SW 1271 (cell line): ENCODE data around the gene PRSS12.

Source experiments
- DNase-seq, 2 experiments: peaks; one replicate each; lab custom pipeline; 2025; lab: John Stamatoyannopoulos, UW

Gene PRSS12

DNA sequence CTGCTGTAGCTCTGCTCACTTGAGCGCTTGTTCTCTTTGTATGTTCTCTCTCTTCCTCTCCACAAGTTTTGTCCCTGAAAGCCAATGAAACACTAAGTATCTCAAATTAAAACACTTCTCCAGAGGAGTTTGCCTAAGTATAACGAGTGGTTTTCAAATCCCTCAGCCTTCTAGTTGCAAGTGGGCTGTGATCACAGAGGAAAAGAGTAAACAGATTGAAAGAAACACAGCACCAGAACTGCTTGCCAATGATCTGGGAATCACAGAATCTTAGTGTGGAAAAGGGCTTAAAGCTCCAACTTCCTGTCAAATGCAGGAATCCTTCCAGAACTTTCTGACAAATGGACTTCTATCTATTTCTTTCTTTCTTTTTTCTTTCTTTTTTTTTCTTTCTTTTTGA lies 4.8 kb upstream of the PRSS12 start:
- DNase-seq, result no peak

- DNase-seq, result no peak
These were observed 3.9 kb upstream of the PRSS12 start for GRCh38 chr4:118356731-118357130.

DNA sequence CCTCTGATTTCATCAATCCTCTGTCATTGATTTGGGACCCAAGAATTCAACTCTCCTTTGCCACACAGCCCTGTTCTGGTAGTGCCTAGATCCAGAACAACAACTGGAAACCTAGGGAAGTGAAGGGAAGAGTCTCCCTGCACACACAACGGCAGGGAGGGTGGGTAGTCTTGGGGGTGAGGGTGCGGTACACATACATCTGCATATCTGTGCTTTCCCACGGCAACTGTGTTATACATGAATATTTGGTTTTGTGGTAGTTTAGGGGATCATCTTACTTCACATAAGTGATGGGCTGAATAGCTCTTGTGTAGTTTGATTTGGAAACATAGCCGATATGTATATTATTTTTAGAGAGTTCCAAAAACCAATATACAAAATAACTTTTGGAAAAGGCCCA lies 3.3 kb upstream of the PRSS12 start:
- no peak for DNase-seq

GRCh38 chr4:118354913-118355312 lies 2.1 kb upstream of the PRSS12 start:
- DNase-seq, result no peak

GRCh38 chr4:118353534-118354030 lies 779 bp upstream of the PRSS12 start:
- no peak for DNase-seq

DNA sequence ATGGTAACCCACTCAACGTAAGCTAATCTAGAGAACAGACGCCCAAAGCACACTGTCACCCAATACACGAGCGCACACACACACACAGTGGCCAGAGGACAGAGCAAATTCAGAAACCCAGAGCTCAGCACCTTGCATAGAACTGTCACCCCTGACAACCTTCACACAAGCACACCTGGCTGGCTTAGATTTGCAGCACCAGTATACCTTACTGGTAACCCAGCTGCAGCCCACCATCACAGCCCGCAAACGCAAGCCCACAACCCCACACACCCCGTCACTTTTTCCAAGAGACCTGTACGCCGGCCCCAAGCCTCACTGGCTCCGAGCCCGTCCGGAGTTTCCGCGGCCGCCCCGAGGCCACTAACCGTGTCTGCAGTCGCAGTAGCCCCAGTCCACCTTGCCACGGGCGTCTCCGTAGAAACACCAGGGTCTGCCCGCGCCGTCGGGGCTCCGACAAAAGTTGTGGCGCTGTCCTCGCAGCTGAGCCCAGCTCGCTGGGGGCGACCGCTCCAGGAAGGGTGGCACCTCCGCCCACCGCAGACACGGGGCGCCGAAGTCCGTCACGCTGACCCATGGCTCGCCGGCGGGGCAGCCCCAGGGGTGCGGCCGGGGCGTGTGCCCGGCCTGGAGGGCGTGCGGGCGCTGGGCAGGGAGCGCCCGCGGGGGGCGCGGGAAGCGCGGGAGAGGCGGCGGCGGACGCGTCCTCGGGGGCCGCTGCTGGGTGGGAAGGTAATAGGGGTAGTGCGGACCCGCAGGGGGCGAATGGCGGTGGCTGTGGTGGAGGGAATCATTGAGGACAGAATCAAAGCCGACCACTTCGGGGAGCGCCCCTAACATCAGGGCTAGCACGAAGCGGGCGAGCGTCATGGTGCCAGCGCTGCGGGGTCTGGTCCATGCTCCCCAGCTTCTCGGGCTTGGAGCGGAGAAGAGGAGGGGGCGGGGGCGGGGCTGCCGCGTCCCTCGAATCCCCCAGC lies 664 bp downstream of the PRSS12 start:
- no peak for DNase-seq

DNA sequence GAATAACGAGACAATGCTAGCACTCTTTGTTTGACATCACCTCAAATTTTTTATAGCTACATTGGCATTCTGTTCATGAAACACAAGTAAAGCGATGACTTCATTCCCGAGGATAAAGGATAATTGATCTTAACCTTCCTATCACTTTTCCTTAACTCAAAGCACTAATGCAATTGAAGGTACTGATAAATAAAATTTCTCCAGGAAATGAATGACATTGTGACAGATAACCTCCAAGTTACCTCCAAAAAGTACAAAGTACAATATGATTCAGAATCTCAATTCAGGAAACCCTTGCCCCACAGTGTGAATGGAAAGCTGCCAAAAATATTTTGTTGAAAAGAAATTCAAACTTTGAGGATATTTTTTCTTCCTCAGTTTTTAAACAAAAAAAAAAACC lies 1.8 kb downstream of the PRSS12 start:
- DNase-seq, result no peak

GRCh38 chr4:118348886-118349285 lies 3.9 kb downstream of the PRSS12 start:
- no peak for DNase-seq

DNA sequence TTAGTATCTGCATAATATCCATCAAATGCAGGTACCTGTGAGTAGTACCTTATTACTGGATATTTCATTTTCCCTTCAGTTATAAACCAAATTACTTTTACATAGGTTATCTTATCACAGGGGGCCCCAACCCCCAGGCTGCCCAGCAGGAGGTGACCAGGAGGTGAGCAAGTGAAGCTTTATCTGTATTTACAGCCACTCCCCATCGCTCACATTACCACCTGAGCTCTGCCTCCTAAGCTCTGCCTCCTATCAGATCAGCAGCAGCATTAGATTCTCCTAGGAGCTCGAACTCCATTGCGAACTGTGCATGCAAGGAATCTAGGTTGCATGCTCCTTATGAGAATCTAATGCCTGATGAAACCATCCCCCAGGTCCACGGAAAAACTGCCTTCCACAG lies 6.3 kb downstream of the PRSS12 start:
- DNase-seq, result no peak

DNA sequence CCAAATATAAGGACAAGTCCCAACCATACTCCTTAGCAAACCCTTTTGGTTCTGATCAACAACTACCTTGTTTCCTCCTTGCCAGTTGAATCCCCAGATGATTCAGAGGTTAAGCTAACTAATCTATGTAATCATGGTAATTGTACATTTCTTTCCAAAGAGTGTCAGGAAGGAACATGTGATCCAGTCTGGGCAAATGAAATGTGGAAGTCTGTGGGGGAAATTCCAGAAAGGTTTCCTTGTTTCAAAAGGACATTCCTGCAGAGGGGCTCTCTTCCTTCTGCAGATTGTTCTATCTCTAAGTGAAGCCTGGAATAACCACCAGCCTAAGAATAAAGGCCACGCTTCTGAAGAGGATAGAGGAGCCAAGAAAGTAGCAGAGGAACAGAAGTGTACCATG lies 7.0 kb downstream of the PRSS12 start:
- DNase-seq, result no peak

DNA sequence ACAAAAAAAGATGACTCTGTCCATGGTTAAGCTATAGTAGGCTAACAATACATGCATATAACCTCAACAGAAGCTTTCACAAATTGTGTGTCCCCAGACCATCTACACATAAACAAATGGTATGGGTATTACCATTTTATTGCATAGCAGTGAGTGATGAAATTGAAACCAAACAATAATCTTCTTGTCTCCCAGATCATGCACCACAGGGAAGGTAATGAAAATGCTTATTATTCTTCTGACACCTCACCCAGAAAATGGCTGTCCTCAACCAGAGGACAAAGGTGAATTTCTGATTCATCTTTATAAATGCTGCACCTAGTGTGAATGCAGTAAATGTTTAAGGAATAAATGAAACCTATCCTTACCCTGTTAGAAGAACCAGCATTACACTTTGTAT lies 8.0 kb downstream of the PRSS12 start:
- DNase-seq, result no peak

- DNase-seq, result no peak
These were observed 9.3 kb downstream of the PRSS12 start for GRCh38 chr4:118343501-118343900.

- no peak for DNase-seq
These were observed 12.7 kb downstream of the PRSS12 start for GRCh38 chr4:118340109-118340508.

DNA sequence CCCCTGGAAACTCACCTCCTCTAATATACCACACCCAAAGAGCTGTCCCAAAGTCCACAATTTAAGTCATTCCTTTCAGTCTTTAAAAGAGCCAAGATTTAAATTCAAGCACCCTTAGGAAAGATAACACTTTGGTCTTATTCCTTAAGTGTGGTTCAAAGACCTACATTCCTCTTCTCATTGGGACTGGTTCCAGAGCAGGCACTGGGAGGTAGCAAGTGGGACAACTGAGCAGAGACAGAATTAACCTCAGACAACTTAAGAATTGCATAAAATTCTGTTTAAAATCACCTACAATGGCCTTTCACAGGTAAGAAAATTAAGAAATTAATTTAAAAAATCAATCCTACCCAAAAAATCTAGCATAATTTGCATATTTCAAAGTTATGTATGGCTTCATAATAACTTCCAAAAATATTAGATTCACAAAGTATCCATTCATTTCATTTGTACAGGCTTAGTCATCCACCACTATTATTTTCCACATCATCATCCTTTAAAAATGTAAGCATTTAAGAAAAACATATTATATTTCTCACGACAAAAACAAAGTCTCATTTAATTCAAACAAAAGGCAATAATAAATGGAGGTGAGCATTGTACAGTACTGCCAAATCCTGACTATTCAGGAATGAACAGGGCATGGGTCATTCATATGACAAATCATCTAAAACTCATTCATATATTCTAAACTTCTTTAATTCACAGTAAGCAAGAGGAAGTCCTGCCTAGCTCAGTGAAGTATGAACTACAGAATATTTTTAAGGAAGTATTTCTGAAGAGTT lies 13.6 kb downstream of the PRSS12 start:
- no peak for DNase-seq

DNA sequence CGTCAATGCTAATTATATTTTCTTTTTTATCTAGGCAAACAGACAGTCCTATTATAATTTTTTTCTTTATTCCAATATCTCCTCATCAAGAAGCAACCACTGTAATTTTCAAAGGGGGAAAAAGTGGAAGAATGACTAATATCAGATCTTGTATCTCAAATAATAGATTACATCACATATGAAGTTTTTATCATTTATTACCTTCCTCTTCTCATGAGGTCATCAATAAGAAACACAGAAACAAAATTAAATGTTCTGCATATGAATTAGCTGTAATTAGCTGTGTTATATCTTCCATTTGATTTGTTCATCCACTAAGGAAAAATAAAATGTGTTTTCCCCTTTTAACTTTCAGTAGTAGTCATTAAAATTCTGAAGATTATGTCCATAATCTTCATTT lies 14.3 kb downstream of the PRSS12 start:
- no peak for DNase-seq

DNA sequence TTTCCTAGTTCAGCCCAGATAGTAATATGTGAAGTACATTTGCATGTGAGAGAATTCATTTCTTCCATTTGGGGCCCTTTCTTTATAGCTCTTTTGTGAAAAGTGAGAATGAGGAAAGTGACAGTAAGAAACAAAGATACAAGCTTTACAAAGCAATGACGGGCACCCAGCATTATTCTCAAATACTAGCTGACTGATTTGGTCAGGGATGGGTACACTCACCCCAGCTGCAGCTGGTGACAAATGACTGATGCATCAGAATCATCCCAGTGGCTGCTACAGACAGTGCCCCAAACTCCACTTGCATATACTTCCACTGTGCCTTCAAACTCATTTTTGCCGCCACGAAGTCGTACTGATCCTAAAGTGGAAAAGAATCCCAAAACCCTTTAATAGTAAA lies 14.8 kb downstream of the PRSS12 start:
- no peak for DNase-seq

GRCh38 chr4:118335774-118336173 lies 17.0 kb downstream of the PRSS12 start:
- DNase-seq, result no peak

DNA sequence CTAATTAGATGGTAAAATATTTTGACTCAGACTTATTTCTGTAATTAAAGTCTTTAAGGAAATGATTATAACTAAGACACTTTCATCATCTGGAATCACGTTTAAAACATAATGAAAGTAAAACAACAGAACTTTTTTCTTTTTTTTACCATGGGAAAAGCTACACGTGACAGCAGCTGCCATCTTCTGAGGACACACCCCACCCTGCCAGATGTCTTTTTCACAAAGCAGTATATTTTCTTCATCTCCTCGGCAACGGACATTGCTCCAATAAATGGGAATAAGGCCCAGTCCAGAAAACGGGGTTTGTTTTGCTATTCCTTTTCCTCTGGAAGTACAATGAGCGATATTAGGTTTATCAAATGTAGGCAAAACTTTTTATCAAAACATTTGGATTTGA lies 17.5 kb downstream of the PRSS12 start:
- DNase-seq, result no peak

DNA sequence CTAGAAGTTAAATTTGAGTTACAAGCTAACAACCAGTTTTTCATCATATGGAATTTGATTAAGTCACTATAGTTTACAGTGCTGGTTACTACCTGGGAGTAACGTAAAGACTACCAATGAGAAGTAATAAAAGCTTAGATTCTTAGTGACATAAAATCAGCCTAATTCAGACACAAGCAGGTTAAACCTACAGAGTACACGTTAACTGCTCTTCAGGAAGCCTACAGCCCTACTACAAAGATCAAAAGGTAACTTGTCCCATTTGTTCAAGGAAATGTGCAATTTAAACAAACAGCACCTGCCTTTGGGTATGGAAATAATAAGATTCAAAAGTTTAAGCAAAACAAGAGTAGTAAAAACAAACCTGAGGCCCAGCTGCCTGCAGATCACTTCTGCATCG lies 21.5 kb downstream of the PRSS12 start:
- no peak for DNase-seq

GRCh38 chr4:118329849-118330248 lies 23.0 kb downstream of the PRSS12 start:
- no peak for DNase-seq

DNA sequence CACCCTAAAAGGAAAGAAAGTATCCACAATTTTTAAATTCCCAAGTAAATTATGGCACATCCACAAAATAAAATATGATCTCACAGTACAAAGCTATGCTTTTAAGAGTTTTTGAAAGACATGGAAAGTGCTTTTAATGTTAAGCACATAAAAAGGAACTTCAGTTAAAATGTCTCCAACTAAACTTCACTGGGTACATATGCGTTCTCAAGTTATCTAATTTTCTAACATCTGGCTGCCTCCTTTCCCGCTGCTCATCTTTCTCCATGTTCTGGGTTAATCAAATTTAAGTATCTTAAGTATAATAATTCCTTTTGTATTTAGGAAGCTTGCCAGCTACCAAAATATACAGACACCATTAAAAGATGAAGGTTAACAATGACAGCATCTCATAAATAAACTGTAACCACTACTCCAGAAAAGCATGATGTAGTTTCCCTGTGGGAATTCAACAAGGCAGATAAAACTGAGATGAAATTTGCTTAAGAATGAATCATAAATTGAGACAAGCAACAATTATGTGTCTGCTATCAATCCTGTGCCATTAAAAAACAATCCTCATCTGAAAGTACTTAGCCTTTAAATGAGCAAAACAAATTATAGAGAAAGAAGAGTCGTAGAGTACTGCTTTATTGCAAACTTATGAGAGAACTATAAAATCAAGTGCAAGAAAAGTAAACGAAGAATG lies 25.1 kb downstream of the PRSS12 start:
- no peak for DNase-seq

- DNase-seq, result no peak
These were observed 26.2 kb downstream of the PRSS12 start for GRCh38 chr4:118326585-118326984.
